GM19438 (cell line): ENCODE measurements around the gene PTPRT.

Experiments
- ATAC-seq: cut with Tn5 transposase; IDR thresholded peaks from one replicate; pipeline ENCODE4 v1.9.1; 2021; ENCODE audit warnings: low read depth; ENCODE audit not compliant: unreplicated experiment

The PTPRT gene

GRCh38 chr20:42747765-42748411 is 441.8 kb downstream of the PTPRT start:
- no peak for ATAC-seq

- no peak for ATAC-seq
Observed at GRCh38 chr20:42744756-42745465, 444.8 kb downstream of the PTPRT start.

GRCh38 chr20:42742926-42743325 is 446.8 kb downstream of the PTPRT start:
- ATAC-seq: no peak

- no peak for ATAC-seq
Observed at GRCh38 chr20:42741906-42742305, 447.8 kb downstream of the PTPRT start.

- no peak for ATAC-seq
Observed at GRCh38 chr20:42740226-42740870, 449.4 kb downstream of the PTPRT start.

- ATAC-seq: no peak
Observed at GRCh38 chr20:42739683-42740082, 450.0 kb downstream of the PTPRT start.

GRCh38 chr20:42735539-42735938 is 454.2 kb downstream of the PTPRT start:
- no peak for ATAC-seq

GRCh38 chr20:42734660-42735368 is 454.9 kb downstream of the PTPRT start:
- no peak for ATAC-seq

- no peak for ATAC-seq
Observed at GRCh38 chr20:42721923-42722322, 467.8 kb downstream of the PTPRT start.

- no peak for ATAC-seq
Observed at GRCh38 chr20:42714298-42715141, 475.2 kb downstream of the PTPRT start.

GRCh38 chr20:42708266-42708665 is 481.4 kb downstream of the PTPRT start:
- no peak for ATAC-seq

GRCh38 chr20:42706759-42707158 is 482.9 kb downstream of the PTPRT start:
- no peak for ATAC-seq

GRCh38 chr20:42705550-42705949 is 484.2 kb downstream of the PTPRT start:
- no peak for ATAC-seq

- no peak for ATAC-seq
Observed at GRCh38 chr20:42703744-42704143, 486.0 kb downstream of the PTPRT start.

GRCh38 chr20:42701948-42702347 is 487.8 kb downstream of the PTPRT start:
- ATAC-seq: no peak

GRCh38 chr20:42700372-42700771 is 489.3 kb downstream of the PTPRT start:
- no peak for ATAC-seq

- no peak for ATAC-seq
Observed at GRCh38 chr20:42697962-42698361, 491.7 kb downstream of the PTPRT start.

- no peak for ATAC-seq
Observed at GRCh38 chr20:42690842-42691437, 498.8 kb downstream of the PTPRT start.

GRCh38 chr20:42688576-42688975 is 501.1 kb downstream of the PTPRT start:
- no peak for ATAC-seq

- no peak for ATAC-seq
Observed at GRCh38 chr20:42686057-42686456, 503.6 kb downstream of the PTPRT start.
